Measurements from ENCODE around the gene INPP4B. TPM values are rescaled to one million over a fixed set of nuclear protein-coding genes. Genes with fewer than 3 reads are reported as not detected.

INPP4B gene
- total RNA-seq, 1 experiment from 2014 or later, result 0.07 TPM

DNA sequence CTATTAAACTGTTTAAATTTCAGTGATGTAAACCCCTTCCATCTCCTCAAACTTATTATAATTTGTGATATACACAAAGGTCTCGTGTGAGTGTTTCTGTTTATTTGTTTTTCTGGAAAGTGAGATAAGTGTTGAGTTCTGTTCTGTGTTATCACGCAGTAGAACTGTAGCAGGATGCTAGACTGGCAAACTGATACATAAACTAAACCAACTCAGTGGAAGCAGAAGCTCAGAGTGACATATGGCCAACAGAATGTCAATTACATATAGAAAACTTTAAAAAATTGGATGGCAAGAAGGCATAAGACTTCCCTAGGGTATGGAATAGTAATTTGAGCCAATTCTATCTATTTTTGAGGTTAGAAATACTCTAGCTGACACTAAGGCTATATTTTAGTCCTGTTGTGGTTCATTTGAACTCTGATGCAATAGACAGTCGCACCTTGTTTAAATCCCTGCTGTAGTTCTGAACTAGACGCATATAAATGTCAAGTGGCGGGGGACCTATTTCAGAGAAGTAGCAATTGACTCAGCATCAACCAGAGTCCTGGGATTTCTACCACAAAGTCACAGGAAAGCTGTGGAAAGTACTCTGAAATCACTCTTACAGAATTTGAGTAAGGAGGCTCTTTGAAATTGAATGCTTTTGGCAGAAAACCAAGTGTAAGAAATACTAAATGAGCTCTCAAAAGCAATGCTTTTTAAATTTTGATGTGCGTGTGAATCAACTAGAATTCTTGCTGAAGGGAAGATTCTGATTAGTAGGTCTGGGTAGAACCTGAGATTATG lies 294.4 kb downstream of the INPP4B start:
- H3K23ac ChIP-seq (ENCODE audit: insufficient read length, low read depth, low read length), result no peak overlapping the region
- peaks cover 8 to 15% of the 10 kb centered on the region in 2 experiments for H3K4me1 Mint-ChIP-seq

More for the DNA sequence above, 294.4 kb downstream of the INPP4B start:
- H4K20me1 ChIP-seq (ENCODE audit: control insufficient read depth, insufficient read depth, insufficient read length), result no peaks in the 10 kb centered on the region
- no peak overlapping the region for H2AFZ ChIP-seq (ENCODE audit: low read length)
- H3T11ph ChIP-seq (ENCODE audit: low read length), result no peak overlapping the region
- H2BK12ac ChIP-seq (ENCODE audit: insufficient read length, low read depth, low read length), result no peak overlapping the region
- no CpG with 5 or more reads among the region's 6 CpGs for WGBS (ENCODE audit: extremely low coverage, insufficient read length, low lambda C conversion rate)
- no peaks in the 10 kb centered on the region for H3K9me3 Mint-ChIP-seq
- H3K27ac ChIP-seq (ENCODE audit: insufficient read length, low read depth, low read length), result no peak overlapping the region
- H3K56ac ChIP-seq (ENCODE audit: insufficient read length, low read depth, low read length), result no peak overlapping the region
- H2BK20ac ChIP-seq (ENCODE audit: low read depth, low read length, poor library complexity, severe bottlenecking), result no peak overlapping the region
- H2AK5ac ChIP-seq (ENCODE audit: insufficient read length, low read length), result no peak overlapping the region
- no peaks in the 10 kb centered on the region for H3K27me3 ChIP-seq (ENCODE audit: insufficient read depth, low read length)
- peaks cover 4% of the 10 kb centered on the region; the same call in 1 of the 2 replicates for H3K4me1 ChIP-seq (ENCODE audit: insufficient read depth, low read length)
- no peak overlapping the region for H3K9ac ChIP-seq (ENCODE audit: extremely low read depth, insufficient read length, low read length)
- no peak overlapping the region for H3K18ac ChIP-seq (ENCODE audit: insufficient read length, low read depth, low read length)
- H3K4me3 Mint-ChIP-seq, result no peak overlapping the region
- no peak overlapping the region for H3K14ac ChIP-seq (ENCODE audit: insufficient read depth, low read length)
- no peak overlapping the region for H2BK120ac ChIP-seq (ENCODE audit: low read depth, low read length, poor library complexity, severe bottlenecking)
- no peak overlapping the region for H2BK15ac ChIP-seq (ENCODE audit: low read depth, low read length)
- H4K91ac ChIP-seq (ENCODE audit: insufficient read length, low read depth, low read length), result no peak overlapping the region
- no peaks in the 10 kb centered on the region for H3K79me2 ChIP-seq (ENCODE audit: insufficient read depth, low read length)
- no peak overlapping the region for H4K8ac ChIP-seq (replicated peaks; ENCODE audit: insufficient read length, low read depth, low read length)
- TF ChIP-seq, protein P1, sequence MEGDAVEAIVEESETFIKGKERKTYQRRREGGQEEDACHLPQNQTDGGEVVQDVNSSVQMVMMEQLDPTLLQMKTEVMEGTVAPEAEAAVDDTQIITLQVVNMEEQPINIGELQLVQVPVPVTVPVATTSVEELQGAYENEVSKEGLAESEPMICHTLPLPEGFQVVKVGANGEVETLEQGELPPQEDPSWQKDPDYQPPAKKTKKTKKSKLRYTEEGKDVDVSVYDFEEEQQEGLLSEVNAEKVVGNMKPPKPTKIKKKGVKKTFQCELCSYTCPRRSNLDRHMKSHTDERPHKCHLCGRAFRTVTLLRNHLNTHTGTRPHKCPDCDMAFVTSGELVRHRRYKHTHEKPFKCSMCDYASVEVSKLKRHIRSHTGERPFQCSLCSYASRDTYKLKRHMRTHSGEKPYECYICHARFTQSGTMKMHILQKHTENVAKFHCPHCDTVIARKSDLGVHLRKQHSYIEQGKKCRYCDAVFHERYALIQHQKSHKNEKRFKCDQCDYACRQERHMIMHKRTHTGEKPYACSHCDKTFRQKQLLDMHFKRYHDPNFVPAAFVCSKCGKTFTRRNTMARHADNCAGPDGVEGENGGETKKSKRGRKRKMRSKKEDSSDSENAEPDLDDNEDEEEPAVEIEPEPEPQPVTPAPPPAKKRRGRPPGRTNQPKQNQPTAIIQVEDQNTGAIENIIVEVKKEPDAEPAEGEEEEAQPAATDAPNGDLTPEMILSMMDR (conservative IDR thresholded peaks at IDR 0.05), result no peak
- H3K9me3 ChIP-seq (ENCODE audit: control insufficient read depth, low read depth, low read length), result no peaks in the 10 kb centered on the region
- no peak overlapping the region for H2BK5ac ChIP-seq (ENCODE audit: insufficient read length, low read length)
- H3K4me2 ChIP-seq (ENCODE audit: insufficient read depth, insufficient read length, low read length), result no peak overlapping the region
- H3K79me1 ChIP-seq (ENCODE audit: insufficient read depth, low read depth, low read length, poor library complexity, severe bottlenecking), result no peaks in the 10 kb centered on the region
- no peak overlapping the region for H3K27ac Mint-ChIP-seq
- no peaks in the 10 kb centered on the region for H3K27me3 Mint-ChIP-seq (ENCODE audit: low read depth)
- no peak overlapping the region for H3K4ac ChIP-seq (ENCODE audit: low read depth, low read length)
- H3K23me2 ChIP-seq (ENCODE audit: insufficient read length, low read depth, low read length, poor library complexity, severe bottlenecking), result no peaks in the 10 kb centered on the region
- H4K5ac ChIP-seq (ENCODE audit: insufficient read length, low read depth, low read length), result no peak overlapping the region
- no peak for DNase-seq
- H3K36me3 Mint-ChIP-seq (ENCODE audit: insufficient read depth in 1 of 3, low read depth in 3 of 3), result no peaks in the 10 kb centered on the region

Measured in H9 (cell line).